ENCODE results near the gene SPC25. TPM values are rescaled to one million over a fixed set of nuclear protein-coding genes. Genes with fewer than 3 reads are reported as not detected.
"Not testable (repeated sequence)": the region's sequence is repeated elsewhere in the genome, so short reads cannot be mapped to it uniquely, and the experiment has no call there.

The SPC25 gene
- total RNA-seq, result 0.55 TPM
- long read RNA-seq, result 0 reads

GRCh38 chr2:168890006-168890782 is at the start of gene SPC25:
SPC25 (minus strand) TSS chr2:168890430; CDS start chr2:168889519, 911 bp downstream.
- peak; percentile 100 for ATAC-seq
- intact Hi-C loops (cut with micrococcal nuclease), result no loop called here
- peak; percentile 88 for DNase-seq

DNA sequence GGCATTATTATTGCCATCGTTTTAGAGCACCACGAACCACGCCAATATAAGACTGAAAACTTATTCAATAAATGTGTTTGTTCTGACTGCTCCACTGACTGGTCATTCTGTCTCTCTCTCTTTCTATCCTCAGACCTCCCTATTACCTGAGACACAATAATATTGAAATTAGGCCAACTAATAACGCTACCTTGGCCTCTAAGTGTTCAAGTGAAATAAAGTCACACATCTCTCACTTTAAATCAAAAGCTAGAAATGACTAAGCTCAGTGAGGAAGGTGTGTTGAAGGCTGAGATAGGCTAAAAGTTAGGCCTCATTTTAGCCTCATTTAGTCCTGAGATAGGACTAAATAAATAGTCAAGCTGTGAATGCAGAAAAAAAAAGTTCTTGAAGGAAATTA is 49.7 kb upstream of the SPC25 start:
- intact Hi-C loops (cut with micrococcal nuclease), result no loop called here
- no peak for DNase-seq
- no peak for ATAC-seq

DNA sequence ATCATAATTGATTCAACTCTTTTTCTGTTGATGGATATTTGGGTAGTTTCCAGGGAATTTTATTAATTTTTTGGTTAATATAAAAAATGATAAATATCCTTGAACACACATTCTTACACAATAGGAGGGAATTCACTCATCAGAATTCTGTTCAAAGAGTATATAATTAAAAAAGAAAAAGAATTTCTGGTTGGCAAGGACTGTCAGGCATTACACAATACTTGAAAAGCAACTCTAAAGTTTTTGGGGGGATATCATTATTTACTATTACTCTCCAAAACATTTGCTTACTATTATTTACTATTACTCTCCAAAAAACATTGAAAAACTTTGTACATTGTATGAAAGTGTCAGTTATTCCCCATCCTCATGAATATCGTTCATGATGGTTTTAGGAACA is 48.8 kb upstream of the SPC25 start:
- DNase-seq (no peak), ATAC-seq (no peak)
- intact Hi-C loops (cut with micrococcal nuclease), result no loop called here

- DNase-seq, result no peak
- intact Hi-C loops (cut with micrococcal nuclease), result no loop called here
- ATAC-seq, result no peak
These were observed 45.8 kb upstream of the SPC25 start for GRCh38 chr2:168935810-168936581.

- no peak for ATAC-seq
- intact Hi-C loops (cut with micrococcal nuclease), result no loop called here
- no peak for DNase-seq
These were observed 44.6 kb upstream of the SPC25 start for GRCh38 chr2:168934826-168935225.

DNA sequence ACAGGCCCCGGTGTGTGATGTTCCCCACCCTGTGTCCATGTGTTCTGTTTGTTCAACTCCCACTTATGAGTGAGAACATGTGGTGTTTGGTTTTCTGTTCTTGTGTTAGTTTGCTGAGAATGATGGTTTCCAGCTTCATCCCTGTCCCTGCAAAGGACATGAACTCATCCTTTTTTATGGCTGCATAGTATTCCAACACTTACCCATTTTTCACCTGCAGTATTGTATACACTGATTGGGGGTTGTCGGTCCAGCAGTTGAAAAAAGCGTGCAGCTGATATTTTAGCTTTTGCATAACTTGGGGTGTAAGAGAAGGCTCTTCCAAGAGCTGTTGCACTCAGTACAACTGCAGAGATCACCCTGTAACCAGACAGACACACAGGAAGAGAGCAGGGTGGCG is 41.9 kb upstream of the SPC25 start:
- ATAC-seq; DNase-seq; intact Hi-C loops (cut with micrococcal nuclease): not testable (repeated sequence)

DNA sequence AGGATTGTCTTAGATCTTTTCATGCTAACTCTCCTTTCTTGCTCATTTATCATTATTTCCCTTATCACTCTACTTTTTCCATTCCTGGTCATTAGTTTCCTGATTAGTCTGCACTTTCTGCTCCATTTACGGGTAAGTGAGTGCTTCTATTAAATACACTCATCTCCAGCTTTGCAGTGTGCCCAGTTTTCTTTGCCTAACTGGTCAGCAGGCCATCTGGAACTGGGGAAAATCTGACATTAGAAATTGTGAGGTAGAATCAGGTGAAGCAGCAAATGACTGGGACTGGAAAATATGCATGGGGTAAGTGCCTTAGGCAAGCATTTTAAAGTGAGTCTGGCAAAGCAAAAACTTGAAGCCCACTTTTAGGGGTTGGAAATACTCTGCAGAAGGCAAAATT is 40.0 kb upstream of the SPC25 start:
- DNase-seq (no peak), ATAC-seq (no peak)
- intact Hi-C loops (cut with micrococcal nuclease), result no loop called here

DNA sequence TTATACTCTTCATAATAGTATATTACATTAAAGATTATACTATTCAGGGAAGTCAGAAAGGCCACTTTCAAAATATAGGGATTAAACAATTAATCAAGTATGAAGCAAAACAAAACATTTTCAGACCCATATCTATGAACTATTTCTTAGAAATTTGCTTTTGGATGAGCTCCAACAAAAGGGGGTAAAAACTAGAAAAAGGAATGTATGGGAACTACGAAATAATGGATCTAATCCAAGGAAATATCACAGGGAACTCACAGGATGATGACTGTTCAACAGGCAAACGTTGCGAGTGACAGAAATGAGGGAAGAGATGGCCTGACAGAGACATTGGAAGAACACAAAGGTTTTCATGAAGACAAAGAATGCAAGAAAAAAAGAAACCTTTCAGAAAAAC is 38.8 kb upstream of the SPC25 start:
- DNase-seq (no peak), ATAC-seq (no peak)
- intact Hi-C loops (cut with micrococcal nuclease), result no loop called here

DNA sequence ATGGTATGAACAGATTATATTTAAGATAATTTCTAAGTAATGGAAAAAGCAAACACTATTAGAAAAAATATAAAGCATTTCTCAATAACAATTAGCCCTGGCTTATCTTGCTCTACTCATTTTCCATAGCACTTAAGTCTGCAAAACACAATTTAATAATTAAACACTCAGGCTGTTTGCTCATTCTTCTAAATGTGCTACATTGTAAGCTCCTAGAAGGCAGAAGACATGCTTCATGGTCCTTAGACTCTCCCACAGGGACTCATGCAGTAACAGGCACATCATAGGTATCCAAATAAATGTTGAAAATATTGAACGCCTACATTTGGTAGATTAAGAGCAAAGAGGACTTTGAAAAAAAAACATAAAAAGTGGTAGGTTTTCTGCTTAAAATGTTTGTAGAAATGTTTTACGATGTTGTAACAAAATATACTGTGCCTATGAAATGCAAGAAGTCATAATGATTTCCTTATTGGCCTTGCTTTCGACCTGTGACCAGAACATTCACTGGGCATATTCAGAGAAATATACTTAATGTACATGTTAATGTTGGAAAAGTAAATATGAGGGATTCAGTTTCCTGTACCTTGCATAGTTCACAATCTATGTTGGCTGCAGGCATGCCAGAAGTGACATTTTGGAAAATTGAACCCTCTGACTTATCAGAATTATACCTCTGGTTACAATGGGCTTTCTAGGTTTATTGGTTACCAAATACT is 38.0 kb upstream of the SPC25 start:
- ATAC-seq (no peak), DNase-seq (no peak)
- intact Hi-C loops (cut with micrococcal nuclease), result no loop called here

GRCh38 chr2:168926621-168927386 is 36.6 kb upstream of the SPC25 start:
- no peak for DNase-seq
- no peak for ATAC-seq
- intact Hi-C loops (cut with micrococcal nuclease), result no loop called here

GRCh38 chr2:168920504-168921157 is 30.4 kb upstream of the SPC25 start:
- intact Hi-C loops (cut with micrococcal nuclease), result loop anchor here (5.0 kb wide), 1 partner anchor 148 kb away; no protein-coding TSS in a partner anchor
- ATAC-seq (no peak), DNase-seq (no peak)

DNA sequence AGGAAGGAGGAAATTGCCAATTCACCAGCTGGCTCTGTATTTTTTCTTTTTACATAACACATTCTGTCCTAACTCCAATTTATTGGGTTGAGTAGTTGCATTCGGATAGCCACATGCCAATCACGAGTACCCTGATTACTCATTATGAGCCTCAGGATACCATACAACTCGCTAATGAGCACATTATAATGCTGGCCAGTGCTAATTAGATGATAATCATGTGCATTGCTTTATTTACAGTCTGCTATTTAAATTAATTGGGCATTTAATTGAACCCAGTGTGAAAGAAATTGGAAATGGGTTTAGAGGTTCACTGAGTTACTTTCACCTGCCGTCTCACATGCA is 26.1 kb upstream of the SPC25 start:
- no peak for DNase-seq
- intact Hi-C loops (cut with micrococcal nuclease), result loop anchor here (5.0 kb wide), 1 partner anchor 569 kb away; no protein-coding TSS in a partner anchor

GRCh38 chr2:168915441-168916330 is 25.5 kb upstream of the SPC25 start:
- no peak for ATAC-seq
- no peak for DNase-seq
- intact Hi-C loops (cut with micrococcal nuclease), result loop anchor here (5.0 kb wide), 1 partner anchor 568 kb away; no protein-coding TSS in a partner anchor

More for the DNA sequence above, 26.1 kb upstream of the SPC25 start:
- no peak for ATAC-seq

GRCh38 chr2:168913495-168913894 is 23.3 kb upstream of the SPC25 start:
- DNase-seq, result no peak
- no peak for ATAC-seq
- intact Hi-C loops (cut with micrococcal nuclease), result no loop called here

- intact Hi-C loops (cut with micrococcal nuclease), result no loop called here
- DNase-seq, result peak; percentile 60
- peak; percentile 87 for ATAC-seq
These were observed 22.7 kb upstream of the SPC25 start for GRCh38 chr2:168912901-168913369.

DNA sequence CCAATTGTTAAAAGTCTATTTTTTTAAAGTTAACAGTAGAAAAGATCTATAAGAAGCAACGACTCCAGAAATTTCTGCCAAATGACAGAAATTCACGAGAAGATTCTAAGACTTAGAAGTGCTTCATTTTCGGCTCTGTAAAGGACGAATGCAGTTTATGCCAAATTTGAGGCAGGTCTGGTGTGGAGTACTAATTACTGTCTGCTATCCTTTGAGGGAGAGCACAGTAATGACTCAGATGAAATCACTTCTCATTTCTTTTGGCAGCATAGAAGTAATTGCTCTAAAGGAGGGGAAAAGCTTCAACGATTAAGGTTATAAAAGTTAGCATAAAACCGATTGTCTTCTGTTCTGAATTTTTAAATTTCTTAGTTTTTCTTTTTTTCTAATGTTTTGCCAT is 22.2 kb upstream of the SPC25 start:
- intact Hi-C loops (cut with micrococcal nuclease), result no loop called here
- no peak for DNase-seq
- no peak for ATAC-seq

DNA sequence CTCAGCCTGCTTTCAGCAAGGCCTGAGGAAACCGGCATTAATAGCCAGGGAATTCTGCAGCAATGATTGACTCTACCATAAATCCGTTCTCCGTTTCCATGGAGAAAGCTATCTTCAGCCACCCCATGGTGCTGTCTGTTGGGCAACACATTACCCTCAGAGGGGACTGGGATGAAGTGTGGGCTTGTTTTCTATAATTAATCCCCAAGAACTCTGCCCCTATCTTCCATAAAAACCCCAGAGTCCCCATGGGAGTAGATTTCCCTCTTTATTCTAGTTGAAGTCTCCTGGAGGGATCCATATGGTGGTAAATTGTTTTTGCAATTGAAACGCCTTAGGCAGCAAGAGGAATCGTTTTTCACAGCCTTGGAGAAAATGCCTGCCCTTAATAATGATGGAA is 20.1 kb upstream of the SPC25 start:
- intact Hi-C loops (cut with micrococcal nuclease), result no loop called here
- DNase-seq, result no peak
- ATAC-seq, result no peak
